H1 (cell line): ENCODE data around the gene FPGS. TPM values are rescaled to one million over a fixed set of nuclear protein-coding genes. Genes with fewer than 3 reads are reported as not detected.

Experiments
- ASH2L ChIP-seq: fragments of 200-600, 300-600 bp; sonication (generic); IDR thresholded peaks from one replicate; pipeline ENCODE4 v1.7.1; 2017; ENCODE audit warnings: low read length
- BACH1 ChIP-seq: IDR thresholded peaks from 2 replicates; pipeline ENCODE4 v1.6.1; 2012; ENCODE audit warnings: low read length, improper control_type of control experiment
- GABPA ChIP-seq: IDR thresholded peaks from 2 replicates; pipeline ENCODE4 v1.6.1; 2011; ENCODE audit warnings: mild to moderate bottlenecking, low read length, moderate library complexity, borderline replicate concordance; ENCODE audit not compliant: insufficient read depth
- polyA plus RNA-seq, 7 experiments: library from polyadenylated mRNA; depleted of rRNA in 3 of 7; stranded (reverse) in 5 of 7; unstranded in 2 of 7; fragments of >200 nt in 5 of 7; fragments of 200-250 nt in 2 of 7; gene quantifications; 1 replicate in 5 of 7; 2 replicates in 1 of 7; 4 replicates in 1 of 7; pipeline versions ENCODE4 v1.2.1 to v1.2.3, GENCODE V29; 2011 to 2013; ENCODE audit warnings: missing spikeins in 2 of 7, mixed read lengths in 2 of 7
- total RNA-seq: library from RNA; stranded (reverse); fragmentation: NEBNext Ultra II Directional; extraction: Animal tissue kit (Norgen Biotek cat#: 25700); gene quantifications from 2 replicates; pipeline ENCODE4 v1.2.1, GENCODE V29; 2021

FPGS gene
- total and polyA plus RNA-seq, 2 of the 8 experiments (the other 6 are each of a cell fraction or from before 2014, with no cell fraction given), result 62.4 to 83.0 TPM

GRCh38 chr9:127817881-127818434, 15.3 kb downstream of the FPGS start (continued):
- TF ChIP-seq ASH2L, result no peak
- TF ChIP-seq BACH1, result no peak
- no peak for TF ChIP-seq GABPA
